Measurements from ENCODE around the gene TXLNB. TPM values are rescaled to one million over a fixed set of nuclear protein-coding genes. Genes with fewer than 3 reads are reported as not detected.

Gene TXLNB
- total RNA-seq, 1 experiment from 2014 or later, result 0.22 TPM

- no peak for DNase-seq
- Histone ChIP-seq H3K9ac (ENCODE audit: low read length) (no peak overlapping the region), H3K9me2 (replicated peaks; ENCODE audit: low read length) (no peaks in the 10 kb centered on the region), H3K79me2 (ENCODE audit: low read length) (no peaks in the 10 kb centered on the region), H3K27ac (ENCODE audit: low read length) (no peak overlapping the region), H4K20me1 (ENCODE audit: low read length) (no peaks in the 10 kb centered on the region), H3K27me3 (ENCODE audit: low read length) (no peaks in the 10 kb centered on the region), H3F3A (ENCODE audit: low read length, unreplicated experiment) (no peaks in the 10 kb centered on the region), H2AFZ (ENCODE audit: low read length) (no peak overlapping the region), H3K4me2 (ENCODE audit: low read length) (no peak overlapping the region), H3K36me3 (ENCODE audit: low read depth, low read length) (no peaks in the 10 kb centered on the region), H3K9me3 (ENCODE audit: low read length) (no peaks in the 10 kb centered on the region), H3K4me1 (ENCODE audit: insufficient read depth, low read length) (no peaks in the 10 kb centered on the region), H3K4me3 (ENCODE audit: low read length) (no peak overlapping the region)
- no peak for TF ChIP-seq EZH2phosphoT487 (IDR thresholded peaks at IDR 0.05; ENCODE audit: borderline replicate concordance, low read length)
- BruUV-seq (replicated peaks), result no TSS peak
- CTCF ChIA-PET, result no interaction called here
- no peak for ATAC-seq
- intact Hi-C loops (cut with micrococcal nuclease), result no loop called here
- POLR2A ChIA-PET (ENCODE audit: unreplicated experiment), result no interaction called here
Measured at GRCh38 chr6:139285590-139285989, 6.2 kb downstream of the TXLNB start.

GRCh38 chr6:139284789-139285188, 7.0 kb downstream of the TXLNB start:
- TF ChIP-seq EZH2phosphoT487 (IDR thresholded peaks at IDR 0.05; ENCODE audit: borderline replicate concordance, low read length) (no peak), EZH2 (IDR thresholded peaks at IDR 0.05; ENCODE audit: low read length, unreplicated experiment) (no peak)
- TF ChIP-seq, protein P1, sequence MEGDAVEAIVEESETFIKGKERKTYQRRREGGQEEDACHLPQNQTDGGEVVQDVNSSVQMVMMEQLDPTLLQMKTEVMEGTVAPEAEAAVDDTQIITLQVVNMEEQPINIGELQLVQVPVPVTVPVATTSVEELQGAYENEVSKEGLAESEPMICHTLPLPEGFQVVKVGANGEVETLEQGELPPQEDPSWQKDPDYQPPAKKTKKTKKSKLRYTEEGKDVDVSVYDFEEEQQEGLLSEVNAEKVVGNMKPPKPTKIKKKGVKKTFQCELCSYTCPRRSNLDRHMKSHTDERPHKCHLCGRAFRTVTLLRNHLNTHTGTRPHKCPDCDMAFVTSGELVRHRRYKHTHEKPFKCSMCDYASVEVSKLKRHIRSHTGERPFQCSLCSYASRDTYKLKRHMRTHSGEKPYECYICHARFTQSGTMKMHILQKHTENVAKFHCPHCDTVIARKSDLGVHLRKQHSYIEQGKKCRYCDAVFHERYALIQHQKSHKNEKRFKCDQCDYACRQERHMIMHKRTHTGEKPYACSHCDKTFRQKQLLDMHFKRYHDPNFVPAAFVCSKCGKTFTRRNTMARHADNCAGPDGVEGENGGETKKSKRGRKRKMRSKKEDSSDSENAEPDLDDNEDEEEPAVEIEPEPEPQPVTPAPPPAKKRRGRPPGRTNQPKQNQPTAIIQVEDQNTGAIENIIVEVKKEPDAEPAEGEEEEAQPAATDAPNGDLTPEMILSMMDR (conservative IDR thresholded peaks at IDR 0.05; ENCODE audit: low read depth, low read length), result no peak
- Histone ChIP-seq H3K9ac (ENCODE audit: low read length) (no peak overlapping the region), H3K4me3 (ENCODE audit: low read length) (no peak overlapping the region), H2AFZ (ENCODE audit: low read length) (no peak overlapping the region), H3K79me2 (ENCODE audit: low read length) (no peaks in the 10 kb centered on the region), H3K27me3 (ENCODE audit: low read length) (no peaks in the 10 kb centered on the region), H3K4me1 (ENCODE audit: insufficient read depth, low read length) (no peaks in the 10 kb centered on the region), H3K4me2 (ENCODE audit: low read length) (no peak overlapping the region), H3F3A (ENCODE audit: low read length, unreplicated experiment) (no peaks in the 10 kb centered on the region), H4K20me1 (ENCODE audit: low read length) (no peaks in the 10 kb centered on the region), H3K9me3 (ENCODE audit: low read length) (no peaks in the 10 kb centered on the region), H3K36me3 (ENCODE audit: low read depth, low read length) (no peaks in the 10 kb centered on the region), H3K9me2 (replicated peaks; ENCODE audit: low read length) (no peaks in the 10 kb centered on the region), H3K27ac (ENCODE audit: low read length) (no peak overlapping the region)
- no peak for DNase-seq
- ChIA-PET POLR2A (ENCODE audit: unreplicated experiment) (no interaction called here), CTCF (no interaction called here)
- ATAC-seq, result no peak
- no TSS peak for BruUV-seq (replicated peaks)
- intact Hi-C loops (cut with micrococcal nuclease), result no loop called here

DNA sequence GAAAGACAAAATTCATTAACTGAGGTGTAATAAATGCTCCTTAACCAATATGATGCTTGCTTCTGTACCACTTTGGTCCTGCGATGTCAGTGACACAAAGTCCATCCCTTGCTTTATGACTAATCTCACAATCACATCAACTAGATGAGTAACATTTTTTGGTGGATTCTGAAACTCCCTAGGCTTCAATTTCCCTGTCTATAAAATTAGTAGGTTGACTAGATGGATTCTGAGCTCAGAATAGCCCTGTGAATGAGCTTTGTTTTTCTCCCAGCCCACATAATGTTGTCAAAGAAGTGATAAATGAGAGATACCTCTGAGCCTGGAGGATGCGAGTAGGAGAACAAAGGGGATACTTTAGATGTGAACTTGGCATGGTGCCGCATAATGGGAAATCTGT, 9.1 kb downstream of the TXLNB start:
- Histone ChIP-seq H3K4me2 (ENCODE audit: low read length) (no peak overlapping the region), H3K9ac (ENCODE audit: low read length) (no peak overlapping the region), H3F3A (ENCODE audit: low read length, unreplicated experiment) (no peaks in the 10 kb centered on the region), H3K9me3 (ENCODE audit: low read length) (no peaks in the 10 kb centered on the region), H4K20me1 (ENCODE audit: low read length) (no peaks in the 10 kb centered on the region), H3K4me1 (ENCODE audit: insufficient read depth, low read length) (peaks cover 4% of the 10 kb centered on the region; the same call in 1 of the 2 replicates), H3K4me3 (ENCODE audit: low read length) (no peak overlapping the region), H3K36me3 (ENCODE audit: low read depth, low read length) (no peaks in the 10 kb centered on the region), H3K27ac (ENCODE audit: low read length) (no peak overlapping the region), H2AFZ (ENCODE audit: low read length) (no peak overlapping the region), H3K9me2 (replicated peaks; ENCODE audit: low read length) (no peaks in the 10 kb centered on the region), H3K27me3 (ENCODE audit: low read length) (no peaks in the 10 kb centered on the region), H3K79me2 (ENCODE audit: low read length) (no peaks in the 10 kb centered on the region)
- ChIA-PET POLR2A (ENCODE audit: unreplicated experiment) (no interaction called here), CTCF (no interaction called here)
- BruUV-seq (replicated peaks), result no TSS peak
- intact Hi-C loops (cut with micrococcal nuclease), result no loop called here
- ATAC-seq (no peak), DNase-seq (no peak)
- TF ChIP-seq, protein P1 (conservative IDR thresholded peaks at IDR 0.05; ENCODE audit: low read depth, low read length), result no peak
- TF ChIP-seq EZH2phosphoT487 (IDR thresholded peaks at IDR 0.05; ENCODE audit: borderline replicate concordance, low read length) (no peak), EZH2 (IDR thresholded peaks at IDR 0.05; ENCODE audit: low read length, unreplicated experiment) (no peak)

Measured in PC-3 (cell line).